Neuronal stem cell (in vitro differentiated cells): ENCODE measurements around the gene GATAD2B.

Experiments
- DNase-seq: peaks from one replicate; pipeline ENCODE4 v3.0.0-alpha.2; 2013; ENCODE audit warnings: low spot score
- H2AFZ ChIP-seq: one replicate; pipeline ENCODE4 v1.6.1; 2013; ENCODE audit warnings: mild to moderate bottlenecking, low read length, inconsistent platforms
- H2AK5ac ChIP-seq: 2 replicates; pipeline ENCODE4 v1.6.1; 2013; ENCODE audit warnings: low read depth, mild to moderate bottlenecking, inconsistent platforms, low read length, moderate library complexity, mixed read lengths
- H2BK120ac ChIP-seq: 2 replicates; pipeline ENCODE4 v1.6.1; 2013; ENCODE audit warnings: low read depth, mild to moderate bottlenecking, inconsistent platforms, low read length, moderate library complexity, mixed read lengths
- H2BK12ac ChIP-seq: one replicate; pipeline ENCODE4 v1.6.1; 2013; ENCODE audit warnings: low read length, inconsistent platforms
- H2BK15ac ChIP-seq: 2 replicates; pipeline ENCODE4 v1.6.1; 2013; ENCODE audit warnings: mild to moderate bottlenecking, low read length, inconsistent platforms, mixed read lengths
- H2BK5ac ChIP-seq: one replicate; pipeline ENCODE4 v1.6.1; 2013; ENCODE audit warnings: inconsistent platforms, mild to moderate bottlenecking, low read length, moderate library complexity
- H3K14ac ChIP-seq: one replicate; pipeline ENCODE4 v1.6.1; 2013; ENCODE audit warnings: low read length, inconsistent platforms
- H3K18ac ChIP-seq: 2 replicates; pipeline ENCODE4 v1.6.1; 2013; ENCODE audit warnings: low read length, inconsistent platforms
- H3K23ac ChIP-seq: 2 replicates; pipeline ENCODE4 v1.6.1; 2013; ENCODE audit warnings: low read depth, mild to moderate bottlenecking, mixed read lengths, low read length, inconsistent platforms; ENCODE audit not compliant: poor library complexity
- H3K27ac ChIP-seq: replicated peaks from 3 replicates; pipeline ENCODE4 v1.5.1; 2013; ENCODE audit warnings: low read length, inconsistent platforms
- H3K27me3 ChIP-seq, 3 experiments: 2 replicates each; pipeline ENCODE4 v1.6.1; 2013; ENCODE audit warnings: low read length in 3 of 3, mild to moderate bottlenecking in 2 of 3, inconsistent platforms in 1 of 3, low read depth in 1 of 3, mixed read lengths in 1 of 3, moderate library complexity in 1 of 3; ENCODE audit not compliant: control insufficient read depth in 3 of 3, insufficient read depth in 3 of 3
- H3K36me3 ChIP-seq, 2 donors: replicated peaks in 1 of 2; 2 replicates each; pipeline ENCODE4 v1.6.1; 2013; ENCODE audit warnings: low read length in 2 of 2; ENCODE audit not compliant: control insufficient read depth in 2 of 2, insufficient read depth in 2 of 2
- H3K4ac ChIP-seq: 2 replicates; pipeline ENCODE4 v1.6.1; 2013; ENCODE audit warnings: inconsistent platforms, mild to moderate bottlenecking, low read length, moderate library complexity
- H3K4me1 ChIP-seq, 2 donors: 1 replicate in 1 of 2; 2 replicates in 1 of 2; pipeline ENCODE4 v1.6.1; 2013; ENCODE audit warnings: low read length in 2 of 2, low read depth in 1 of 2; ENCODE audit not compliant: control insufficient read depth in 2 of 2, insufficient read depth in 1 of 2
- H3K4me2 ChIP-seq: one replicate; pipeline ENCODE4 v1.6.1; 2013; ENCODE audit warnings: mild to moderate bottlenecking, low read length, inconsistent platforms; ENCODE audit not compliant: insufficient read depth, poor library complexity, severe bottlenecking
- H3K4me3 ChIP-seq, 2 donors: 2 replicates each; pipeline ENCODE4 v1.5.1; 2013; ENCODE audit warnings: low read length in 2 of 2, mild to moderate bottlenecking in 2 of 2, inconsistent platforms in 1 of 2, moderate library complexity in 1 of 2
- H3K79me1 ChIP-seq: one replicate; pipeline ENCODE4 v1.6.1; 2013; ENCODE audit warnings: low read depth, mild to moderate bottlenecking, inconsistent platforms, low read length, moderate library complexity
- H3K9ac ChIP-seq: one replicate; pipeline ENCODE4 v1.6.1; 2013; ENCODE audit warnings: mild to moderate bottlenecking, low read depth, low read length, inconsistent platforms; ENCODE audit not compliant: poor library complexity
- H3K9me3 ChIP-seq, 2 donors: replicated peaks in 1 of 2; 2 replicates each; pipeline versions ENCODE3 to v1.6.1; 2013; ENCODE audit warnings: low read length in 2 of 2, mild to moderate bottlenecking in 2 of 2, inconsistent platforms in 1 of 2, low read depth in 1 of 2, mixed read lengths in 1 of 2, moderate library complexity in 1 of 2; ENCODE audit not compliant: control insufficient read depth in 2 of 2, insufficient read depth in 1 of 2
- H4K8ac ChIP-seq: one replicate; pipeline ENCODE4 v1.6.1; 2013; ENCODE audit warnings: low read depth, mild to moderate bottlenecking, inconsistent platforms, low read length, moderate library complexity
- H4K91ac ChIP-seq: one replicate; pipeline ENCODE4 v1.6.1; 2013; ENCODE audit warnings: low read length, low read depth, mild to moderate bottlenecking, inconsistent platforms; ENCODE audit not compliant: poor library complexity
- WGBS, 2 donors: extraction: QIAGEN DNeasy Blood & Tissue Kit; methylation state at CpG; one replicate each; pipeline ENCODE4 v1.1.7; 2013; ENCODE audit warnings: missing lambda C conversion rate in 2 of 2, mixed read lengths in 1 of 2; ENCODE audit not compliant: insufficient read length in 2 of 2, insufficient replicate concordance in 1 of 2; ENCODE audit errors: extremely low coverage in 2 of 2; 5-methylcytosine and 5-hydroxymethylcytosine counted together

GATAD2B gene

DNA sequence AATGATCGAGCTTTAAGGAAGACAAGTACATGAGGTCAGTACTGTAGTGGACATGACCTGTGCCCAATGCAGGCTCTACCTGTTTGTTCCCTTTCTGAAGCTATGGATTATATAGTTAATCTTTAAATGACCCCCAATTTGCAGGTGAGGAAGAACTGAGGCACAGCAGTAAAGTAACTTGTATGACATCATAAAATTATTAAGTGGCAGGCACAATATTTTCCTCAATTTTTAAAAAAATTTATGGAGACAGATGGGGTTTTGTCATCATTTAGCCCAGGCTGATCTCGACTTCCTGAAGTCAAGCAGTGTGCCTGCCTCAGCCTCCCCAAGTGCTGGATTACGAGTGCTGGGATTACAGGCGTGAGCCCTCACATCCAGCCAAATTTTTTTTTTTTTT is 3.6 kb upstream of the GATAD2B start:
- Histone ChIP-seq H3K18ac (no peak overlapping the region), H3K4me3 (no peak overlapping the region), H3K4me1 (peaks cover 2 to 3% of the 10 kb centered on the region in 2 donors), H3K36me3 (peaks cover 0 to 22% of the 10 kb centered on the region in 2 donors), H3K4me2 (no peak overlapping the region), H2BK5ac (no peak overlapping the region), H2BK120ac (no peak overlapping the region), H2AFZ (no peak overlapping the region), H3K4ac (no peak overlapping the region), H4K8ac (no peak overlapping the region), H3K79me1 (peaks cover 2% of the 10 kb centered on the region), H3K27ac (no peak overlapping the region), H3K9ac (no peak overlapping the region), H2BK12ac (no peak overlapping the region), H2BK15ac (no peak overlapping the region), H4K91ac (no peak overlapping the region), H2AK5ac (no peak overlapping the region), H3K14ac (no peak overlapping the region), H3K9me3 (no peaks in the 10 kb centered on the region), H3K23ac (no peak overlapping the region), H3K27me3 (no peaks in the 10 kb centered on the region)
- WGBS, 2 donors = no CpG with 5 or more reads among the region's 4 CpGs
- no peak for DNase-seq

DNA sequence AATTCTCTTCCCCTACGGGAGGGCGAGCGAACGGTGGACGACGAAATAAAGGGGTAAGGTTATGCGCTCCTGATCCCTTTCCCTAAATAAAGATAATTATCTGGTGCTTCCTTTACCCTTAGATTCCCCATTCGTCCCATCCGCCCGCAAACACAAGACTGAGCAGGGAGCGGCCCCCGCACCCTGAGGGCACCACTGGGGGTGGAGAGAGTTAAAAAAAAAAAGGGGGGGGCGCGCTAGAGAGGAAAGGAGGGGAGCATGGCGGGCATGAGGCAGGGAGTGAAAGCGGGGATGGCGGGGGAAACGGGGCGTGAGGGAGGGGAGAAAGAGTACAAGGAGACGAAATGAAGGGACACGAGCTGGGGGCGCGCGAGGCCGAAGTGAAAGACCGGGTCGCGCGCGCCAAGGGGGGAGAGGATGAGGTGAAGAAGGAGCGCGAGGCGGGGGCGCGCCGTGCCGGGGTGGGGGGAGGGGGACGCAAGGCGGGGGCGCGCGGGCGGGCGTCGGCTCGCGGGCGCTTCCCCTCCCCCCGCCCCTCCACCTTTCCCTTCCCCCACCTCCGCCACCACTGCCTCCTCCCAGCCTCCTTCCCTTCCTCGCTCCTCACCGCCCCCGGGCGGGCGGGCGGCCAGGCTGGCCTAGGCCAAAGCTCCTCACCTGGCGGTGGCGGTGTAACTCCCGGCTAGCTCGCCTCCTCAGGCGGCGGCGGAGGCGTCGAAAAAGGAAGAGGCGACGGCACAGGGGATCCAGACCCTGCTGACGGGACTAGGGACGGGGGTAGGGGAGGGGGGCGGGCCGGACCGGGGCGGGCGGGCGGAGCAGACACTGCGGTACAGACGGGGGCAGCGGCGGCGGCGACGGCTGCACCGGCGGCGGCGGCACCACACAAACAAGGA is 448 bp downstream of the GATAD2B start:
- peak overlapping the region; percentile 63 for H3K4me2 ChIP-seq
- H4K91ac ChIP-seq = no peak overlapping the region
- H3K14ac ChIP-seq = no peak overlapping the region
- no peaks in the 10 kb centered on the region for H3K9me3 ChIP-seq
- H2AK5ac ChIP-seq = peak overlapping the region; percentile 82
- peak overlapping the region; percentile 87 for H2BK5ac ChIP-seq
- H3K79me1 ChIP-seq = peaks cover 2% of the 10 kb centered on the region
- H3K27ac ChIP-seq = peak overlapping the region; percentile 98
- no peaks in the 10 kb centered on the region for H3K27me3 ChIP-seq
- WGBS, 2 donors = no CpG with 5 or more reads among the region's 86 CpGs
- peak overlapping the region; percentile 92 for H3K23ac ChIP-seq
- H2BK15ac ChIP-seq = no peak overlapping the region
- peaks cover 15 to 17% of the 10 kb centered on the region in 2 donors for H3K4me1 ChIP-seq
- H2BK120ac ChIP-seq = no peak overlapping the region
- no peak overlapping the region for H2BK12ac ChIP-seq
- peak overlapping the region; percentile 69 to 99 for H3K4me3 ChIP-seq
- H4K8ac ChIP-seq = no peak overlapping the region
- peak overlapping the region; percentile 83 for H2AFZ ChIP-seq
- peak overlapping the region; percentile 99 for H3K18ac ChIP-seq
- peak overlapping the region; percentile 92 for H3K9ac ChIP-seq
- no peak overlapping the region for H3K4ac ChIP-seq
- DNase-seq = no peak
- H3K36me3 ChIP-seq = peaks cover 4 to 24% of the 10 kb centered on the region in 2 donors

DNA sequence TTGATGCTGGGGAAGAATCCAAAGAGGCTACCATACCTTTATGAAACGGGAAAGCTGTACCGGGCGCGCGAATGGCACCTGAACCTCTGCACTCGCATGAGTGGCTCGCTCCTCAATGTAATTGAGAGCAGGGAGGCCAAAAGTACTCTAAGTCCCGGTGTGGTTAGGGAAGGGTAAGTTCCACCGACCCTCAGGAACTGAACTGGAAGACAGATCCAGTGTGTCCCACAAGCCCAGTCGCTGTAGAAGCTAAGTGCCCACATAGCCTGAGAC is 1.0 kb downstream of the GATAD2B start:
- H2BK5ac ChIP-seq = peak overlapping the region; percentile 87
- H2BK120ac ChIP-seq = no peak overlapping the region
- H3K9me3 ChIP-seq = no peaks in the 10 kb centered on the region
- no peak overlapping the region for H4K8ac ChIP-seq
- peak overlapping the region; percentile 98 for H3K27ac ChIP-seq
- H2BK15ac ChIP-seq = no peak overlapping the region
- peak overlapping the region; percentile 62 for H2AFZ ChIP-seq
- WGBS, 2 donors = no CpG with 5 or more reads among the region's 10 CpGs
- H3K4me2 ChIP-seq = peak overlapping the region; percentile 63
- H2AK5ac ChIP-seq = peak overlapping the region; percentile 19
- no peak overlapping the region for H3K14ac ChIP-seq
- no peak overlapping the region for H3K4ac ChIP-seq
- H3K4me1 ChIP-seq = peaks cover 15 to 17% of the 10 kb centered on the region in 2 donors
- peak overlapping the region; percentile 0 for H3K23ac ChIP-seq
- H3K36me3 ChIP-seq = peaks cover 4 to 24% of the 10 kb centered on the region in 2 donors
- no peak for DNase-seq
- H2BK12ac ChIP-seq = no peak overlapping the region
- peaks cover 3% of the 10 kb centered on the region for H3K79me1 ChIP-seq
- H3K27me3 ChIP-seq = no peaks in the 10 kb centered on the region
- no peak overlapping the region for H4K91ac ChIP-seq
- H3K18ac ChIP-seq = peak overlapping the region; percentile 80
- peak overlapping the region; percentile 69 to 84 for H3K4me3 ChIP-seq
- peak overlapping the region; percentile 92 for H3K9ac ChIP-seq

DNA sequence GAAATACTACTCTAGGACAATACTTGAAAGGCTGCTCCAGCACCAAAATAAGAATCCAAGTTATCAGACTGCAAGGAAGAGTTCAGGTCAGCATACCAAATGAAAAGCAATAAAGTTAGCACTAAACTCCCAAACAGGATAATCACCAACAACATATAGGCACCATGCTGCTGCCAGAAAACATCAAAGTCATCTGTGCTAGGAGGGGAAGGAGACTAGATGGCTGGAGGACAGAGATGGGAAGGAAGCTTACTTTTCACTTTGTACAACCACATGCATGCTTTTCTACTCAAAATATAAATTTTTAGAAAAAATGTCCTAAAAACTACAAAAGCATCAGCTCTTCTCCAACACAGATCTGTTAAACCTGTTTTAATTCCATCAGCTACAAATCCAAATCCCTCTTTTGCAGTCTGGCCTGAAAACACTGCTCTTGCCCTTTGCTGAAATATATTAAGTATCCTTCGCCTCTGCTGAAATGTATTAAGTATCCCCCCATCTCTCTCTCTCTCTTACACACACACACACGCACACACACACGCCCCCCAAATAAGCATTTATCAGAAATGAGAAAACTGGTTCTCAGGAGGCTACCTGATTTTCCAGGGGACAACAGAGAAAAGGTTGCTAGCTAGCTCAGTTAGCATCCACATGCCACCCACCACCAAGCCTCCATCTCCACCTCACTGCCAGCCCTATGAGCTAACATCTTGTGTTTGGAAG is 1.5 kb downstream of the GATAD2B start:
- Histone ChIP-seq H2BK15ac (no peak overlapping the region), H3K4me3 (peak overlapping the region; percentile 69 to 84), H3K23ac (peak overlapping the region; percentile 0), H3K27me3 (no peaks in the 10 kb centered on the region), H3K4ac (no peak overlapping the region), H3K27ac (no peak overlapping the region), H3K4me1 (peaks cover 15 to 17% of the 10 kb centered on the region in 2 donors), H4K8ac (no peak overlapping the region), H3K79me1 (peaks cover 3% of the 10 kb centered on the region), H3K9ac (peak overlapping the region; percentile 80), H3K36me3 (peaks cover 4 to 25% of the 10 kb centered on the region in 2 donors), H2BK120ac (no peak overlapping the region), H3K9me3 (no peaks in the 10 kb centered on the region), H3K14ac (no peak overlapping the region), H2BK5ac (peak overlapping the region; percentile 87), H2BK12ac (no peak overlapping the region), H3K4me2 (peak overlapping the region; percentile 63), H2AK5ac (no peak overlapping the region), H2AFZ (no peak overlapping the region), H3K18ac (no peak overlapping the region), H4K91ac (no peak overlapping the region)
- no CpG with 5 or more reads among the region's 3 CpGs for WGBS, 2 donors
- no peak for DNase-seq
